ENCODE results near the gene OMP. TPM values are rescaled to one million over a fixed set of nuclear protein-coding genes. Genes with fewer than 3 reads are reported as not detected.

Gene OMP
- total RNA-seq, 1 donor from 2014 or later, result not detected

- no peak for DNase-seq (ENCODE audit: low read depth)
- no peak for FAIRE-seq
These were observed 28.3 kb downstream of the OMP start for GRCh38 chr11:77130763-77131513.

GRCh38 chr11:77131560-77131959 is 28.9 kb downstream of the OMP start:
- no peak for FAIRE-seq
- no peak overlapping the region for H3K4me3 ChIP-seq (ENCODE audit: low read depth, low read length)
- TF ChIP-seq CTCF (IDR thresholded peaks at IDR 0.05; ENCODE audit: insufficient read depth, low read length, severe bottlenecking), result no peak
- no peaks in the 10 kb centered on the region for H3K36me3 ChIP-seq (ENCODE audit: control insufficient read depth, insufficient read depth, low read length)
- no peaks in the 10 kb centered on the region for H3K27me3 ChIP-seq (ENCODE audit: control insufficient read depth, insufficient read depth, low read length)
- no peak for DNase-seq (ENCODE audit: low read depth)

More at GRCh38 chr11:77130763-77131513, 28.3 kb downstream of the OMP start:
- Histone ChIP-seq H3K36me3 (ENCODE audit: control insufficient read depth, insufficient read depth, low read length) (no peaks in the 10 kb centered on the region), H3K4me3 (ENCODE audit: low read depth, low read length) (no peak overlapping the region), H3K27me3 (ENCODE audit: control insufficient read depth, insufficient read depth, low read length) (no peaks in the 10 kb centered on the region)
- no peak for TF ChIP-seq CTCF (IDR thresholded peaks at IDR 0.05; ENCODE audit: insufficient read depth, low read length, severe bottlenecking)

- no peaks in the 10 kb centered on the region for H3K36me3 ChIP-seq (ENCODE audit: control insufficient read depth, insufficient read depth, low read length)
- H3K4me3 ChIP-seq (ENCODE audit: low read depth, low read length), result no peak overlapping the region
- no peak for DNase-seq (ENCODE audit: low read depth)
- H3K27me3 ChIP-seq (ENCODE audit: control insufficient read depth, insufficient read depth, low read length), result peaks cover 10% of the 10 kb centered on the region
- no peak for FAIRE-seq
- no peak for TF ChIP-seq CTCF (IDR thresholded peaks at IDR 0.05; ENCODE audit: insufficient read depth, low read length, severe bottlenecking)
These were observed 32.4 kb downstream of the OMP start for GRCh38 chr11:77135069-77135468.

GRCh38 chr11:77136074-77136473 is 33.4 kb downstream of the OMP start:
- Histone ChIP-seq H3K27me3 (ENCODE audit: control insufficient read depth, insufficient read depth, low read length) (peaks cover 10% of the 10 kb centered on the region), H3K4me3 (ENCODE audit: low read depth, low read length) (no peak overlapping the region), H3K36me3 (ENCODE audit: control insufficient read depth, insufficient read depth, low read length) (no peaks in the 10 kb centered on the region)
- DNase-seq (ENCODE audit: low read depth) (peak; percentile 69), FAIRE-seq (no peak)
- no peak for TF ChIP-seq CTCF (IDR thresholded peaks at IDR 0.05; ENCODE audit: insufficient read depth, low read length, severe bottlenecking)

GRCh38 chr11:77136784-77137420 is 34.3 kb downstream of the OMP start:
- Histone ChIP-seq H3K4me3 (ENCODE audit: low read depth, low read length) (no peak overlapping the region), H3K27me3 (ENCODE audit: control insufficient read depth, insufficient read depth, low read length) (peaks cover 10% of the 10 kb centered on the region), H3K36me3 (ENCODE audit: control insufficient read depth, insufficient read depth, low read length) (no peaks in the 10 kb centered on the region)
- FAIRE-seq (peak; percentile 32), DNase-seq (ENCODE audit: low read depth) (no peak)
- TF ChIP-seq CTCF (IDR thresholded peaks at IDR 0.05; ENCODE audit: insufficient read depth, low read length, severe bottlenecking), result no peak
